ENCODE data around the gene STK17B. TPM values are rescaled to one million over a fixed set of nuclear protein-coding genes. Genes with fewer than 3 reads are reported as not detected.

The STK17B gene
- total RNA-seq, 1 experiment from 2014 or later = 58.0 TPM

- Histone ChIP-seq H3K27me3 (replicated peaks; ENCODE audit: control insufficient read depth, insufficient read depth, low read length) (no peaks in the 10 kb centered on the region), H3K4me1 (peaks cover 28% of the 10 kb centered on the region), H3K4me3 (ENCODE audit: low read depth, low read length) (no peak overlapping the region), H3K9me3 (no peaks in the 10 kb centered on the region), H3K36me3 (ENCODE audit: control insufficient read depth, insufficient read depth, low read length) (no peaks in the 10 kb centered on the region)
- peak overlapping the region; percentile 57 for H3K27ac Mint-ChIP-seq (ENCODE audit: unreplicated experiment)
- TF ChIP-seq CTCF (IDR thresholded peaks at IDR 0.05; ENCODE audit: insufficient read depth in 1 of 2, low read depth in 1 of 2, low read length in 1 of 2, severe bottlenecking in 1 of 2, unreplicated experiment in 1 of 2) = no peak
- no peaks in the 10 kb centered on the region for H3K27me3 Mint-ChIP-seq (ENCODE audit: insufficient read depth, unreplicated experiment)
- intact Hi-C loops (cut with micrococcal nuclease; ENCODE audit: unreplicated experiment) = no loop called here
- no peaks in the 10 kb centered on the region for H3K9me3 Mint-ChIP-seq (ENCODE audit: unreplicated experiment)
- peaks cover 32% of the 10 kb centered on the region for H3K36me3 Mint-ChIP-seq (ENCODE audit: insufficient read depth, unreplicated experiment)
- peak overlapping the region; percentile 65 for H3K4me3 Mint-ChIP-seq (ENCODE audit: unreplicated experiment)
- BruUV-seq (replicated peaks) = no TSS peak
- ChIA-PET POLR2A (no interaction called here), CTCF (no interaction called here)
- H3K4me1 Mint-ChIP-seq (ENCODE audit: low read depth, unreplicated experiment) = peaks cover 43% of the 10 kb centered on the region
- no peak for DNase-seq
Observed at GRCh38 chr2:196168181-196168580, 3.2 kb downstream of the STK17B start.

DNA sequence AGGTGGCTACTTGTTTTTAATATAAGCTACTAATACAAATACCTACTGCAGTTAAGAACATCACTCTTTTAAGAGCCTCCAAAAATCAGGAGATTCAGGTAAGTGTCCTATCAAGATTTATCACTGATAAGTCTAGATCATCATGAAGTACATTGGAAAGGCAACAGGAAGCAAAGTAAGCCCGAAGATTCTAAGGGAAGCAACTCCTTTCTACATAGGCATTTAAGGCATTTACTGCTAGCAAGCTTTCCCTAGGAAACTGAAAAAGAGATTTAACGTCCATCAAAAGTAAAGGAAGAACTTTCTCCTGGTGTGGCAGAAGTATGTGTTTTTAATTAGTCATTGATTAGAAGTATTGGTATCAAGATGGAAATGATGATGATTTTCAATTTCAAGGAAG, 3.7 kb downstream of the STK17B start:
- ChIA-PET CTCF (no interaction called here), POLR2A (interaction anchor here (0.6 kb wide), 1 partner anchor 15 kb away, joined by 3 read pairs; no protein-coding TSS in a partner anchor)
- Mint-ChIP-seq H3K27ac (ENCODE audit: unreplicated experiment) (peak overlapping the region; percentile 57), H3K9me3 (ENCODE audit: unreplicated experiment) (no peaks in the 10 kb centered on the region), H3K36me3 (ENCODE audit: insufficient read depth, unreplicated experiment) (peaks cover 37% of the 10 kb centered on the region), H3K27me3 (ENCODE audit: insufficient read depth, unreplicated experiment) (no peaks in the 10 kb centered on the region), H3K4me3 (ENCODE audit: unreplicated experiment) (peak overlapping the region; percentile 65), H3K4me1 (ENCODE audit: low read depth, unreplicated experiment) (peaks cover 38% of the 10 kb centered on the region)
- DNase-seq = no peak
- no peaks in the 10 kb centered on the region for H3K36me3 ChIP-seq (ENCODE audit: control insufficient read depth, insufficient read depth, low read length)
- intact Hi-C loops (cut with micrococcal nuclease; ENCODE audit: unreplicated experiment) = no loop called here
- no peak for TF ChIP-seq CTCF (IDR thresholded peaks at IDR 0.05; ENCODE audit: insufficient read depth in 1 of 2, low read depth in 1 of 2, low read length in 1 of 2, severe bottlenecking in 1 of 2, unreplicated experiment in 1 of 2)
- H3K27me3 ChIP-seq (replicated peaks; ENCODE audit: control insufficient read depth, insufficient read depth, low read length) = no peaks in the 10 kb centered on the region
- no TSS peak for BruUV-seq (replicated peaks)
- H3K4me1 ChIP-seq = peaks cover 28% of the 10 kb centered on the region
- H3K9me3 ChIP-seq = no peaks in the 10 kb centered on the region
- H3K4me3 ChIP-seq (ENCODE audit: low read depth, low read length) = no peak overlapping the region

DNA sequence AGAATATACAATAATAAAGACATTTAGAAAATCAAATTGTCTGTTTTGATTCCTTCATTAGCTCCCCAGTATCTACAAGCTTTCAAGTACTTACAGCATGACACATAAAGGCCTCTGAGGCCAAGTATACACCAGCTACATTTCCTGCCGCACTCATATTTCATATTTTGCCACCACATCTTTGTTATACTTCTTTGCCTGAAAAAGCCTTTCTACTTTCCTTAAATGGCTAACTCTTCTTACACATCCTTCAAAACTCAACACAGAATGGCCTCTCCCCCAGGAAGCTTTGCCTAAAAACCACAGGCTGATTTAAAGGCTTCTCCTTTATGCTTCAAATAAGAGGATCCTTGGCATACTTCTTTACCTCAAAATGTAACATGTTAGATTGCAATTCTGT, 4.5 kb downstream of the STK17B start:
- TF ChIP-seq CTCF (IDR thresholded peaks at IDR 0.05; ENCODE audit: insufficient read depth in 1 of 2, low read depth in 1 of 2, low read length in 1 of 2, severe bottlenecking in 1 of 2, unreplicated experiment in 1 of 2) = no peak
- Mint-ChIP-seq H3K27me3 (ENCODE audit: insufficient read depth, unreplicated experiment) (no peaks in the 10 kb centered on the region), H3K4me3 (ENCODE audit: unreplicated experiment) (peak overlapping the region; percentile 7), H3K4me1 (ENCODE audit: low read depth, unreplicated experiment) (peaks cover 37% of the 10 kb centered on the region), H3K36me3 (ENCODE audit: insufficient read depth, unreplicated experiment) (peaks cover 45% of the 10 kb centered on the region), H3K27ac (ENCODE audit: unreplicated experiment) (no peak overlapping the region), H3K9me3 (ENCODE audit: unreplicated experiment) (no peaks in the 10 kb centered on the region)
- H3K27me3 ChIP-seq (replicated peaks; ENCODE audit: control insufficient read depth, insufficient read depth, low read length) = no peaks in the 10 kb centered on the region
- no TSS peak for BruUV-seq (replicated peaks)
- no peaks in the 10 kb centered on the region; the same call in 1 of the 2 replicates for H3K36me3 ChIP-seq (ENCODE audit: control insufficient read depth, insufficient read depth, low read length)
- peaks cover 21% of the 10 kb centered on the region for H3K4me1 ChIP-seq
- intact Hi-C loops (cut with micrococcal nuclease; ENCODE audit: unreplicated experiment) = no loop called here
- no peaks in the 10 kb centered on the region for H3K9me3 ChIP-seq
- DNase-seq = no peak
- ChIA-PET CTCF (no interaction called here), POLR2A (no interaction called here)
- H3K4me3 ChIP-seq (ENCODE audit: low read depth, low read length) = no peak overlapping the region
